GM18519 (cell line): ENCODE measurements around the gene SYNE1.
"Not testable (repeated sequence)": the region's sequence is repeated elsewhere in the genome, so short reads cannot be mapped to it uniquely, and the experiment has no call there.

Experiments used
- ATAC-seq: cut with Tn5 transposase; IDR thresholded peaks from one replicate; pipeline ENCODE4 v1.9.1; 2021; ENCODE audit warnings: mild to moderate bottlenecking, moderate library complexity; ENCODE audit not compliant: unreplicated experiment, low FRiP score

Gene SYNE1

GRCh38 chr6:152499931-152500330, 137.2 kb downstream of the SYNE1 start:
- ATAC-seq, result no peak

DNA sequence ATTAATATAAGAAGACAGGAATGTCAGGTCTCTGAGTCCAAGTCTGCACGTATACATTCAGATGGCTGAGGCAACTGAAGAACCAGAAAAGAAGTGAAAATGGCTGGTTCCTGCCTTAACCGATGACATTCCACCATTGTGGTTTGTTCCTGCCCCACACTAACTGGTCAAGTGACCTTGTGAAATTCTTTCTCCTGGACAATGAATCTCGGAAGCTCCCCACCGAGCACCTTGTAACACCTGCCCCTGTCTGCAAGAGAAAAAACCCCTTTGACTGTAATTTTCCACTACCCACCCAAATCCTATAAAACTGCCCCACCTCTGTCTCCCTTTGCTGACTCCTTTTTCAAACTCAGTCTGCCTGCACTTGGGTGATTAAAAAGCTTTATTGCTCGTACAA, 140.4 kb downstream of the SYNE1 start:
- ATAC-seq, result no peak

DNA sequence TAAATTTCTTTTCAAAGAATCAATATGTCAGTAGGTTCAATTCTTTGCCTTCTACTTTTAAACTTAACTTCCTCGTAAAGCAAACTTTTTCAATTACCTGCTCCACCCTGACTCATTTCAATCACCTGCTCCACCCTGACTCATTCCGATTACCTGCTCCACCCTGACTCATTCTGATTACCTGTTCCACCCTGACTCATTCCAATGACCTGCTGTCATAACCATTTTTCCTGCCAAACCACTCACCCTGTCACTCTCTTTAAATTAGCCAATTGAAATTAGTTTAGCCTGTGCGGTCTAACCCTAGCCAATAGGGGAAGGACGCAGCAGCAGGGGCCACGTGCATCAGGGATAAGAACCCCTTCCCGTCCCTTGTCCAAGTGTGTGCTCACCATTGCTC, 141.7 kb downstream of the SYNE1 start:
- ATAC-seq, result not testable (repeated sequence)

DNA sequence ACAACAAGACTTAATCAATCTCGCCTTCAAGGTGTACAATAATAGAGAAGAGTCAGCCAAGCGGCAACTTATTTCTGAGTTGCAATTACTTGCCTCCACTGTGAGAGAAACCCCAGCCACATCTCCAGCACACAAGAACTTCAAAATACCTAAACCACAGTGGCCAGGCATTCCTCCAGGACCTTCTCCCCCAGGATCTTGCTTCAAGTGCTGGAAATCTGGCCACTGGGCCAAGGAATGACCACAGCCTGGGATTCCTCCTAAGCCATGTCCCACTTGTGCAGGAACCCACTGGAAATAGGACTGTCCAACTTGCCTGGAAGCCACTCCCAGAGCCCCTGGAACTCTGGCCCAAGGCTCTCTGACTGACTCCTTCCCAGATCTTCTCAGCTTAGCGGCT, 144.9 kb downstream of the SYNE1 start:
- not testable (repeated sequence) for ATAC-seq

DNA sequence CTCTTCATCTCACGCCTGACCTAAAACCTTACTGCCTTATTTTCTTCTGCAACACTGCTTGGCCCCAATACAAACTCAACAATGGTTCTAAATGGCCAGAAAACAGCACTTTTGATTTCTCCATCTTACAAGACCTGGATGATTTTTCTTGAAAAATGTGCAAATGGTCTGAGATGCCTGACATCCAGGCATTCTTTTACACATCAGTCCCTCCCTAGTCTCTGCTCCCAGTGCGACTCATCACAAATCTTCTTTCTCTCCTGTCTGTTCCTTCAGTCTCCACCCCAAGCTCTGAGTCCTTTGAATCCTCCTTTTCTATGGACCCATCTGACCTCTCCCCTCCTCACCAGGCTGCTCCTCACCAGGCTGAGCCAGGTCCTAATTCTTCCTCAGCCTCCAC, 145.7 kb downstream of the SYNE1 start:
- ATAC-seq, result not testable (repeated sequence)

GRCh38 chr6:152490971-152491378, 146.2 kb downstream of the SYNE1 start:
- ATAC-seq, result not testable (repeated sequence)

DNA sequence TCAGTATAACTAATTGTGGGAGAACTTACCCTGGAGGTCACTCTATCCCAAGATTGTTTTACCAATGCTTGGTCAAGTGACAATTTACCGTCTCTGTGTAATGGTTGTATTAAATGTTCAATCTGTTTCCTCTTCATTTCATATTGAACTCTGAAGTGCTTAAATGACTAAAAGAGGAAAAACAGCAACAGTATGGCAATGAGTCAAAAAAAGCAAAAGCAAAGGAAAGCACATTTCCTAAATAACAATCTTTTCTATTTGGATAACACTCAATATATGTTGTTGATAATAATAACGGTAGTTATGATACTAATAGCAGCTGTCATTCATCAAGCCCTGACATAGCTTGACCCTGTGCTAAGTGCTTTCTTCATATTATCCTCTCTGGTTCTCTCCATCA, 152.4 kb downstream of the SYNE1 start:
- no peak for ATAC-seq

DNA sequence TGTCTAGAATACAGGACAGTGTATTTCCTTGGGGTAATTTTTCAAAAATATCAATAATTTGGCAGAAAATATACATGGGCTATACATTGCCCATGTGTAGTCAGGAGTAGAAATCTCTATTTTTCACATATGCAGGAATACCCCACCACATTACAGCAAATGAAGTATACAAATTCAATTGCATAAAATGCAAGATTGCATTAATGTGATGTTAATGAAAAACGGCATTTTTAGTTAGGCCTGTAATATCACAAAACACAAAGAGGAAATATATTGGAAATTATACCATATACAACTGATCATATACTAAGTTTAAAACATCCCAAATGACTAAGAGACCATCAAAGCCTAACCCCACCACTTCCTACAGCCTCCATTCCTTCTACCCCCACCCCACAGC, 154.9 kb downstream of the SYNE1 start:
- ATAC-seq, result no peak

DNA sequence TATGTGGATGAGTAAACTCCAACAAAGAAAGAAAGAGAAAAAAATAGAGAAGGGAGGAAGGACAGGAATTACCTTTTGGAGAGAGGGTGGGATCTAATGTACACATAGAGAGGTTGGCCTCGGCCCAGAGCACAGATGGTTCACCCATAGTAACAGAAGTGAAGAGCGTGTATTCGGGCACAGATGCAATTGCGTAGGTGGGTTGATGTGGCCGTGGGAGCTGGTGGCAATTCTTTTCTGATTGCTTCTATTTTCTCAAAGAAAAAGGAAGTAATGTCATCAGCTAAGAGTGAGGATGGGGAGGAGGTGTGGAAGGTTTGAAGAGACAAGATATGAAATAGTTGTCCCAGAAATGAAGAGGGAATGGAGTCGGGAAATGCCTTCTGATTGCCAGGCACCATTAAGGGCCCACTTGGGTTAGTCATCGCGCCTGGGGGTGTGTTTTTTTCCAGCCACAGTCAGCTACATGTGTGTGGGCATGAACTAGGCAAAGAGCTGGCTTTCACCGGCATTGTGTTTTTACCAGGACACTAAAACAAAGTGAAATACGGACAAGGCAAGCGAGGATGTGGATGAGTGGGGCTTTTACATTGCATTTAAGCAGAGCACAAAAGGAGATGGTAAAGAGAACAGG, 158.7 kb downstream of the SYNE1 start:
- ATAC-seq, result no peak

DNA sequence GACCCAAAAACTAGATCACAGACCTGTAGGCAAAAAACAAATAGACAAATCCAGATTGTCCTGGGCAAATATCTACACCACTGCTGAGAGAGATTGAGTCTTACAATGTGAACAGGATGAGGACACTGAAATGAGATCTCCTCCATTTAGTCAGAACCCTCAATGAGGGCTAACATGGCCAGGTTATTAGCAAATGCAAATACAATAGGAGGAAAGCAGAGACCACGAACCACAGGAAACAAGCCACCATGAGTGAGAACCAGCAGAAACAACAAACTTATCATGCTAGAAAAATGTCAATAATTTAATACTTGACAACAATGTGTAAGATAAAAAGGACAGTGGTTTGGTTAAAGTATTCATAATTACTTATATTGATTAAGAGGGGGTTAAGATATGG, 162.8 kb downstream of the SYNE1 start:
- no peak for ATAC-seq

GRCh38 chr6:152472325-152472724, 164.8 kb downstream of the SYNE1 start:
- ATAC-seq, result no peak

GRCh38 chr6:152471456-152472265, 165.5 kb downstream of the SYNE1 start:
- no peak for ATAC-seq

DNA sequence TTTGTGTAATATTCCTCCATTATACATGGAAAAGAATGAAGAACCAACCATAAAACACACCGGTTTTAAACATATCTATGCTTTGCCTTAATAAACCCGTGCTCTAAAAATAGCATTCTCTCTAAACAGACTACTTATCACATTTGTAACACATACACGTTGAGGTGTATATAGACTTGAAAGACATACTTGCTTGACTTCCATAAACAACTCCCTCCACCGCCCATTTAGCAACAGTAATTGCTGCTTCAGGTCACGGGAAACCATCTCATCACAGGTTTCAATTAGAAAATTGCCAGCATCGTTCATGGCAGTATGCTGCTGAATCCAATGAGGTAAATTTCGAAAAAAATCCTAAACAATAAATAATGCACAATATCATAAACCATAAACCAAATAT, 174.0 kb downstream of the SYNE1 start:
- no peak for ATAC-seq

GRCh38 chr6:152462716-152463115, 174.4 kb downstream of the SYNE1 start:
- ATAC-seq, result no peak

- no peak for ATAC-seq
Observed at GRCh38 chr6:152461556-152461955, 175.6 kb downstream of the SYNE1 start.

- no peak for ATAC-seq
Observed at GRCh38 chr6:152458648-152459644, 178.2 kb downstream of the SYNE1 start.

DNA sequence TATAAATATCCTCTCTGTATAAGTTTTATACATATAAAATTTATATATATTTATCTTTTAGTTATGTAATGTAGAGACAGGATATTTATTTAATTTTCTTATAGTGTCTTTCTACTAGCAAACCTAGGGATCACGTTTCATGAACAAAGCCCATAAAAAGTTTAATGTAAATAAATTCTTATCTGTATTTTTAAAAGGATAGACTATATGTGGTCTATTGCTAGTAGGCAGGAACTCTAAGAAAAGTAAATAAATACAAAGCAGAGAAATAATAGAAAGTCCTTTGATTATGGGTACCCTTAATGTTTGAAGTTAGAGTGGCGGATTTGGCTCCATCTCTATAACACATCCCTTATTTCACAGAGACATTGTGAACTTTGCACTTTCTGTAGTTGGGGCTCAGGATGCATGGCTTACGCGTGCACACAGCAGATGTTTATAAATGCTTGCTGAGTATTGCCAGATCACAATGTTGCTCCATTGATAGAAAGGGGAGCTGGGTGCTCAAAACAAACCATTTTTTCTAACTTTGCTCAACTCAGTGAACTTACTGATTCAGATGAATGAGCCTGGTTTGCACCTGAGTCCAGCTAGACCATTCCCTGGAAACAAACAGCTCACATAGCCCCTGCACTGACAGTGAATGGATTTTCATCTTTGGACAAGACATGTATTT, 179.1 kb downstream of the SYNE1 start:
- ATAC-seq, result no peak

DNA sequence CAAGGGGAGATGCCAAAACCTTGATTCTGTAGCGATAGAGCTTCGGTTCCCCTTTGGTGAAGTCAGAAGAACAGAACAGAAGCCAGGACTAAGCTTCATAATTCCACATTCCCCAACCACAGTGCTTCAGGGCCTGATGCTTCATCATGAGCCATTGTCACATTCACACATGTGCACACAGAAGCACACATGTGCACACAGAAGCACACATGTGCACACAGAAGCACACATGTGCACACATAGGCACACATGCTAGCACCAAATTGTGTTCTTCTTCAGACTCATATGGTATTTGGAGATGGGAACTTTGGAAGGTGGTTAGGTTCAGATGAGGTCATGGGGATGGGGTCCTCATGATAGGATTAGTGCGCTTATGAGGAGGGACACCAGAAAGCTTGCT, 183.2 kb downstream of the SYNE1 start:
- ATAC-seq, result no peak

DNA sequence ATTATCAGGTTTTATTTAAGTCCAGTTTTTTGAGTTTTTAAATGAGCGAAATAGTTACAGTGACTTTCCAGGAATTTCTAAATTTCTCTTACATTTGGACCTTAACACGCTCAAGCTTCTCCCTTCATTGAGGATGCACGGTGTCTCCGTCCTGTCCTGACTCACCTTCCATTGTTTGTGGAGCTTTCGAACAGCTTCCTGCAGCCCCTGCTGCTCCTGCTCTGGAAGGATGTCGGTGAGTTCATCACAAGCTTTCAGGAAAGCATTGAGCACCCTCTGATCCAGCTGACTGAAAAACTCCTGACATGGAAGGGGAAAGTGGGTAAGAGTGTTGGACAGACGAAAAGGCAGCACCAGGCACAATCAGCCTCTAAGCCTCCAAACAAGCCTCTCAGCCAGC, 183.7 kb downstream of the SYNE1 start:
- no peak for ATAC-seq

DNA sequence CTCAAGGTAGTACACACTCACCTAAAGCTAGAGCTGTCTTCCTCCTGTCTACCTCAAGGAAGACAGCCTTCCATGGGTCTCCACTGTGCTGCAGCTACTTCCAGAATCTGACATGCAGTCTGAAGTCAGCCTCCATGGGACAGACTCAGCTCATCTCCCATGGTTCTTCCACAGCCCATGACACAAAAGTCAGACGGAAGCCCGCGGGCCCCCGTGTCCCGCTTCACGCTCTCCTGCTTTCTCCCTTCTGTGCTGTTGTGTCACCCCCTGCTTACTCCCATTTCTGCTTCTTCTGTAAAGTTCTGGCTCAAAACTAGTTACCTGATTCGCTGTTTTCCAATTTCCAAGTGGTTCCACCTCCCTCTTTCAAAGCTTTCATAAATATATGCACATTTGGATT, 184.5 kb downstream of the SYNE1 start:
- ATAC-seq, result no peak
